GM21717 (cell line): Measurements from ENCODE around the gene STAB2.
"Not testable (repeated sequence)": the region's sequence is repeated elsewhere in the genome, so short reads cannot be mapped to it uniquely, and the experiment has no call there.

Experiments
- ATAC-seq: cut with Tn5 transposase; IDR thresholded peaks from one replicate; pipeline ENCODE4 v1.9.1; 2021; ENCODE audit warnings: mild to moderate bottlenecking, moderate library complexity; ENCODE audit not compliant: unreplicated experiment

STAB2 gene

GRCh38 chr12:103805655-103806360 is 218.7 kb downstream of the STAB2 start:
- ATAC-seq: no peak

- ATAC-seq: no peak
Measured at GRCh38 chr12:103806803-103807202, 219.7 kb downstream of the STAB2 start.

DNA sequence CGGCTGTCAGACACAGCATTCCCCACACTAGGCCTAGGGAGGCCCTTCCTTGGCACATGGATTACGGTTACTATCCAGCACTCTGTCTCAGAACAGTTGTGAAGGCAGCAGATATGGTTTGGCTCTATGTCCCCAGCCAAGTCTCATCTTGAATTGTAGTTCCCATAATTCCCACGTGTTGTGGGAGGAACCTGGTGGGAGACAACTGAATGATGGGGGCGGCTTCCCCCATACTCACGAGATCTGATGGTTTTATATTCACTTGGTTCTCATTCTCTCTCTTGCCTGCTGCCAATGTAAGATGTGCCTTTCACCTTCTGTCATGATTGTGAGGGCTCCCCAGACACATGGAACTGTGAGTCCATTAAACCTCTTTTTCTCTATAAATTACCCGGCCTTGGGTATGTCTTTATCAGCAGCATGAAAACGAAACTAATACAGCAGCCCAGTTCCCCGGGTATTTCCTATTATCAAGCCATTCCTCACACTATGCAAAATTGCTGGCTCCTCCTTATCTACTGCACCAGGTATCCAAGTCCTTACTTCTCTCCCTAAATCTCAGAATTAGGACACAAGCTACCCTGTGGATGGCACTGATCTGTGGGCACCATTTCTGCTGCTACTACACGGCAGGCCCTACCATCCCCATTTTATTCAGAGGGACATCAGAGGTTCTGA is 220.6 kb downstream of the STAB2 start:
- no peak for ATAC-seq

DNA sequence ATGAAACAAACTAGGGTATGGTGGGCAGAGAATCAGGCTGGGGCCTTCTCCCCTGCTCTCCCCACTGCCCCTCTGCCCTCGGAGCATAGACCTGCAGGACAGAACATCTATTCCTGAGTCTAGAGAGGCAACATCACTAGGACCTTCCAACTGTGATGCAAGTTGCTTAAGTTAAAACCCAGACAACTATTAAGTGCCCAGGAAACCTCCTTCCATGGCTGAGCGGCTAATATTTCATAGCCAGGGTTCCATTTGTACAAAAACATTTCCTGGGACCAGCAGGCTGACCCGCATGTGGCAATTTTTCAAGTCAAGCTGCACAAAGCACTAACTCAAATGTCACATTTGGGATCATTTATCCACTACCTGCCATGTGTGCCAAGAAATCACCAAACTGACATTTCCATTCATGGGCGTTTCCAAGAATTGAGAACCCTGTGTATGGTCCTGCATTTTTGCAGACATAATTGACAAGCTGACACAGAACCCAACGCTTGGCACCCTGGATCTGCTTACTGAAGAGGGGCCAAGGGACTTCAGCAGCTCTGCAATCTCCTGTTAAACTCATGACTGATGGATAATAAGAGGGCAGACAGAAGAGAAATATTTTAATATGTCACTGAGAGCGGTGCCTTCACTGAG is 221.3 kb downstream of the STAB2 start:
- no peak for ATAC-seq

DNA sequence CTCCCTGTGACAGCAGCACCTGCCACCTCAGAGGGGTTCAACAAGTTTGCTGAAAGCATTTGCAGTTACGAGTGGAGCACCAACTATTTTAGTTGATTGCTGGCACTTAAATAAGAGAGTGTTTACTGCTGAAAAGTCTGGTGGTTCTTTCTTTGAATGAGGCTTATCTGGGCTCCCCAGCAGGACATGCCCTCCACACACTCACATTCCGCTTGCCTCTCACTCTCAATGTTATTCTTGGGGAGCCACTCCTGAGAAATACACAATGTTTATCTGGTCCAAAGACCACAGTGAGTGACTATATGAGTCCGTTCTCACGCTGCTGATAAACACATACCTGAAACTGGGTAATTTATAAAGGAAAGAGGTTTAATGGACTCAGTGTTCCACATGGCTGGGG is 222.1 kb downstream of the STAB2 start:
- ATAC-seq: no peak

- ATAC-seq: not testable (repeated sequence)
Measured at GRCh38 chr12:103809639-103810038, 222.6 kb downstream of the STAB2 start.

- no peak for ATAC-seq
Measured at GRCh38 chr12:103810111-103810510, 223.0 kb downstream of the STAB2 start.

GRCh38 chr12:103811791-103812190 is 224.7 kb downstream of the STAB2 start:
- ATAC-seq: no peak

GRCh38 chr12:103812789-103813188 is 225.7 kb downstream of the STAB2 start:
- ATAC-seq: no peak

DNA sequence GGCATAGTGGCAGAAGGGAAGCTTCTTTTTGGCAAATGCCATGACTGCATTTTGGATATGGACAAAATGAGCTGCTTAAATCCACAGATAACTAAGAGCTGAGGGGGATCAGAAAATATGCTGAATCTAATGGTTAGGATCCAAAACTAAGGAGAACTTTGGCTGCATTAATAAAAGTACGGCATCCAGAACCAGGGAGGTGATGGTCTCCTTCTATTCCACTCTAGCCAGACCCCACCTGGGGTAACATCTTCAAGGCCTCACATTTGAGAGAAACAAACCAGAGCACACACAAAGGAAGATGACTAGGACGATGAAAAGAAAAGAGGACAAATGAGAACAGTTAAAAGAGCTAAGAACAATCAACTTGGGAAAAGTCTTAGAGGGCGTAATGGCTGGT is 226.4 kb downstream of the STAB2 start:
- no peak for ATAC-seq

- ATAC-seq: no peak
Measured at GRCh38 chr12:103813949-103814348, 226.9 kb downstream of the STAB2 start.

- no peak for ATAC-seq
Measured at GRCh38 chr12:103814436-103814835, 227.4 kb downstream of the STAB2 start.
